ENCODE results near the gene MUC4.

DNA sequence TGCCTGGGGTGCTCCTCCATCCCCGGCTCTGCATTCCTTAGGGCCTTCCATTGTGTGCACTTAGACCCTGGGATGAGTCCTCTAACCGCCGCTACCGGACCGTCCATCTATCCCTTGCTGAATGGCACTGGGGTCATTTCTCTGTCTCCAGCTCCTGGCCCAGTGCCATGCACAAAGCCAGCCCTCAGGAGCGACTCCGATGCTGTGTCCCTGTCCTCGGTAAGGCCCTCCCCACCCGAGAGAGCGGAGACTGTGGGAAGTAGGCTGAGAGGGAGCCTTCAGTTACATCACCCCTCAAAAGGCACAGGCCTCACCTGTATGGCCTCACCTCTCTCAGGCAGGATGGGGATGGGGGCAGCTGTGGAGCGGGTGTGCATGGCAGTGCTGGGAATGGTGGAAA lies 33.8 kb downstream of the MUC4 start:
- TF ChIP-seq, protein P1, sequence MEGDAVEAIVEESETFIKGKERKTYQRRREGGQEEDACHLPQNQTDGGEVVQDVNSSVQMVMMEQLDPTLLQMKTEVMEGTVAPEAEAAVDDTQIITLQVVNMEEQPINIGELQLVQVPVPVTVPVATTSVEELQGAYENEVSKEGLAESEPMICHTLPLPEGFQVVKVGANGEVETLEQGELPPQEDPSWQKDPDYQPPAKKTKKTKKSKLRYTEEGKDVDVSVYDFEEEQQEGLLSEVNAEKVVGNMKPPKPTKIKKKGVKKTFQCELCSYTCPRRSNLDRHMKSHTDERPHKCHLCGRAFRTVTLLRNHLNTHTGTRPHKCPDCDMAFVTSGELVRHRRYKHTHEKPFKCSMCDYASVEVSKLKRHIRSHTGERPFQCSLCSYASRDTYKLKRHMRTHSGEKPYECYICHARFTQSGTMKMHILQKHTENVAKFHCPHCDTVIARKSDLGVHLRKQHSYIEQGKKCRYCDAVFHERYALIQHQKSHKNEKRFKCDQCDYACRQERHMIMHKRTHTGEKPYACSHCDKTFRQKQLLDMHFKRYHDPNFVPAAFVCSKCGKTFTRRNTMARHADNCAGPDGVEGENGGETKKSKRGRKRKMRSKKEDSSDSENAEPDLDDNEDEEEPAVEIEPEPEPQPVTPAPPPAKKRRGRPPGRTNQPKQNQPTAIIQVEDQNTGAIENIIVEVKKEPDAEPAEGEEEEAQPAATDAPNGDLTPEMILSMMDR (conservative IDR thresholded peaks at IDR 0.05; ENCODE audit: low read depth, low read length), result no peak
- TF ChIP-seq EZH2 (IDR thresholded peaks at IDR 0.05; ENCODE audit: low read length, unreplicated experiment) (no peak), EZH2phosphoT487 (IDR thresholded peaks at IDR 0.05; ENCODE audit: borderline replicate concordance, low read length) (no peak)
